ENCODE data around the gene HEXD.
"Not testable (repeated sequence)": the region's sequence is repeated elsewhere in the genome, so short reads cannot be mapped to it uniquely, and the experiment has no call there.

HEXD gene

DNA sequence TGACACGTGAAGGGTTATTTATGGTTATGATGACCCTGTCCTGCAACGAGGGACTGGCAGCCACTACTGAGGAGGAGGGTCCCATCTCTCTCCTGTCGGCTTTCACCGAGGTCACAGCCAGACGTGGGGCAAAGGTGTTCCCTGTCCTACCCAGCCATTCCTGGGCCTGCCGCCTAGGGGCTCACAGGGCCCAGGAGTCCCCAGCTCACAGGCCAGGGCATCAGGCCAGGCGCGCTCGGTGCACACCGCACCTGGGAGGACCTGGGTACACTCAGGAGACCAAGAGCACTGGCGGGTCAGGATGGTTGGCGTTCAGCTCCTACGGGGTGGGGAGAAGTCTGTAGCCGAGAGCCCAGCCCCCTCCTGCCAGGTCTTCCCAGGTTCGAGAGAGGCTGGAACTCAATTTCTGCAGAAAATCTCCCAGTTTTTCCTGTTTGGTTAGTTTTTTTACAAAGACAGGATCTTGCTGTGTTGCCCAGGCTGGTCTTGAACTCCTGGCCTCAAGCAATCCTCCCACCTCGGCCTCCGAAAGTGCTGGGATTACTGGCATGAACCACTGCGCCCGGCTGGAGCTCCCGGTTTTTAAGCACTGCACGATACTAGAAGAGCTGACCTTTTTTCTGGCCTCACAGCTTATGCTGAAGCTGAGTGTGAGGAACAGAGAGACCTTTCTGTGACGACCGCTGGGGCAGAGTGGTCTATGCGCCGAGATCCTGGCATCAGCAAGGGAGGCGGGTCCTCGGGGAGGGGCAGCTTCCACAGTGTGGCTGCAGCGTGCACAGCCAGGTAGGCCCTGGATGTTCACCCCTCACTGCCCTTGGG lies 24.7 kb downstream of the HEXD start:
- no peak for DNase-seq

DNA sequence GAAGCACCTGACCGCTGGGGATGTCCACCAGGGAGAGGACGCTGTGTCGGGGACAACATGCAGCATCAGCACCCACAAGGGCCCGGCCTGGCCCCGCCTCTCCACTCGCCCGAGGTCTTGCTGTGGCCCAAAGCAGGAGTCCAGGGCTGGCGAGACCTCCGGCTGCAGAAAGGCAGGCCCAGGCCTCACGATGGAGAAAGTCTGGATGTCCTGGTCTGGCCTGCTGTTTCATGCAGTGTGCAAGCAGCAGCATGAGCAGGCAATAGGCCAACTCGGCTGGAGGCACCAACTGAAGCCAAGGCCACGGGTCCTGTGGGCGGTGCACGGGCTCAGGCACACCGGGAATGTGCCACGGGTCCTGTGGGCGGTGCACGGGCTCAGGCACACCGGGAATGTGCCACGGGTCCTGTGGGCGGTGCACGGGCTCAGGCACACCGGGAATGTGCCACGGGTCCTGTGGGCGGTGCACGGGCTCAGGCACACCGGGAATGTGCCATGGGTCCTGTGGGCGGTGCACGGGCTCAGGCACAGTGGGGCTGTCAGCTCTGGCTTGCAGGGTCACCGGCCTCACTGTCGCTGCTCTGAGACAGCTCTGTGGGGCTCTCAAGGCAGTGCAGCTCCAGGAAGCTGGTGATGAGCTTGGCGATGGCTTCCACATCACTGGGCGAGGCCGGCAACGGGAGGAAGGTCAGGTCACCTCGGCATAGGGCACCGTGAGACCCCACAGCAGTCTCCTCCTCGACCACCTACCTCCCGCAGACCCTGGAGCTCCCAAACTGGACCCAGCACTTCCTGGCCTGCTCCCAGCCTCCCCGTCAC lies 25.5 kb downstream of the HEXD start:
- no peak for DNase-seq

DNA sequence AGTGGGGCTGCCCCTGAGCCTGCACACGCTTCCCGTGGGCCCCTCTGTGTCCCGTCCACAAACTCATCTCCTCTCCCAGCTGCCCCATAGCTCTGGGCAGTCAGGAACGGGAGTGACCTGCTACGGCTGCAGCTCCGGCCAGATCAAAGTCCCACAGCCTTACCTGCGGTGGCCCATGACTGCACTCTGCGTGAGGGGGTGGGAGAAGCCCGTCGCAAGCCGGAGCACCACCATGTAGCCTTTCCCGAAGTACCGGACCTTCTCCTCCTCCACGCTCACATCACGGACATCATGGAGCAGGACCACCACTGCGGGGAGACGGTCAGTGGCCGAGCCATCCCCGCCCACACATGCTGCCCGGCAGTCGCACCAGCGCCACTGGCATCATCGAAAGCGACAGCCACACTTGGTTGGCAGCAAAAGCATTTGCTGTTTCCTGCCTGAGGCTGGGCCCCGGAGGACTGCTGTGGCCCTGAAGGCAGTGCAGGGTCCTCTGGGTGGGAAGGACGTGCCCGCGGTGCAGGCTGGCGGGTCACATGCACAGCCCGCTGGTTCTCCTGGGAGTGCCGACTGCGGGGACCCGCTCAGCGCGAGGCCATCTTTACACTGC lies 26.2 kb downstream of the HEXD start:
- DNase-seq, result no peak

DNA sequence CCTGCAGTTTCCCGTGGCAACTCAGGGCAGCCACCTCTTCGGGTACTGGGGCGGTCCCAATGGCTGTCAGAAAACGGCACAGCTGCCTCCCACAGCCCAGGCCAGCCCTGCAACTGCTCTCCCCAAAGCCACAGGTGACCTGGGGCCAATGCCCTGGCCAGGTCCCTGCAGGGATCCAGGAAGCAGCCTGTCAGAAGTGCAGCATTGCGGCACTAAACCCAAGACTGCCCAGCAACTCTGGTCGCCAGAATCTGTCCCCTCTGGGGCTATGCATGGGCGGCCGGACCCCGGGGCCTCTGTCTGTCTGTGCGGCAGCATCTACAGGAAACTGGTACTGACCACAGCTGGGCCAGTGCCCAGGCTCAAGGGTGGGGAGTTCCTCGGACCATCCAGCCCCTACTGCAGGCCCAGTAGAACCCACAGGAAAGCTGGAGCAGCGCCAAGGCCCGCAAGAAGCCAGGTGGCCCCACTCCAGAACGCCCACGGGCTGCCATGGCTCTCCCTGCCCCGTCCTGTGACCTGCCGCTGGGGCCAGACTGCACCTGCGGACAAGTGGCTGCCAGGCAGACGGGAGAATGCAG lies 26.9 kb downstream of the HEXD start:
- no peak for DNase-seq

DNA sequence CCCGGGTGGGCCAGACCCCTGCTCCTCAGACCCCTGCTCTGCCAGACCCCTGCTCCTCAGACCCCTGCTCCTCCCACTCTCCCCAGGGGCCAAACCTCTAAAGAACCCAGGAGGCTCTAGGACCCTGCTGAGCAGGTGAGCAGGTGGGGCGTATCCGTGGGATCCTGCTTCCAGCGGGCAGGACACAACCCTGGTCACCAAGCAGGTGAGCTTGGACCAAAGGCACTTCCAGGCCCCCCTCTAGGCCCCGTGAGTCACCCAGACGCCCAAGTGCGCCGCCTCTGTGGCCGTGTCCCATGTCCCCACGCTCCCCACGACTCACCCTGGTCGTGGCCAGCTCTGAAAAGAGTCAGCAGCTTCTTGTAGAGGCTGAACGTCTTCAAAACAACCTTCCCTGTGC lies 27.4 kb downstream of the HEXD start:
- DNase-seq, result no peak

DNA sequence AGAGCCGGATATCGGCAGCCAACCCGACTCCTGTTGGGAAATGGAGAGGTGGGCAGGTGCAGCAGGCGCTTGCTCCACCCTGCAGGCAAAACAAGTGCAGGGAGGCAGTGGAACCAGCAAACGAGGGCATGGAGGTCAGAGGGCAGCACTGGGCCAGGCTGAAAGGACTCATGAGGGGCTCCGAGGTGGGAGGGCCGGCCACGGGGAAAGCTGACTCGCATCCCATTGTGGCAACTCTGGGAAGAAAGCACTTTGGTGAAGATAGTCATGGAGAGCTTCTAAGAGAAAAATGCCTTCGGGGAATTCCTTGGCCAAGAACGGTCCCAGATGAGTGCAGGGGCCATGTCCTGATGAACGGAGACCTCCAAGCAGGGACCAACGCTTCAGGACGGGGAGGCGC lies 28.0 kb downstream of the HEXD start:
- DNase-seq, result no peak

DNA sequence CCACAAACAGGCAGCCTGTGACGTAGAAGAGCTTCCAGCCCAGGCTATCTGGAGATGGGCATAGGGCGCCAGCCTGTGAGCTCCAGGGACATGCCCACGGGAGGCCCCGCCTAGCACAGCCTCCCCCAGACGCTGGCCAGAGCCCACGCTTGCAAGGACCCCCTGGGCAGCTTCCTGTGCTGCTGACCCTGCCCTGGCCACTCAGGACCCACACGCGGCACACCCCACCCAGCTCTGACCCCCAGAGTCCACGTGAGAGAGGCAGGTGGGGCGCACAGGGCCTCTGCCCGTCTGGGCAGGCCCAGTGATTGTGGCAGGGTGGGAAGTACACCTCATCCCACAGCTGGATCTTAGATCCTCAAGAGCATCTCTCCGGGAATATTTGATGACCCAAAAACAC lies 28.5 kb downstream of the HEXD start:
- no peak for DNase-seq

DNA sequence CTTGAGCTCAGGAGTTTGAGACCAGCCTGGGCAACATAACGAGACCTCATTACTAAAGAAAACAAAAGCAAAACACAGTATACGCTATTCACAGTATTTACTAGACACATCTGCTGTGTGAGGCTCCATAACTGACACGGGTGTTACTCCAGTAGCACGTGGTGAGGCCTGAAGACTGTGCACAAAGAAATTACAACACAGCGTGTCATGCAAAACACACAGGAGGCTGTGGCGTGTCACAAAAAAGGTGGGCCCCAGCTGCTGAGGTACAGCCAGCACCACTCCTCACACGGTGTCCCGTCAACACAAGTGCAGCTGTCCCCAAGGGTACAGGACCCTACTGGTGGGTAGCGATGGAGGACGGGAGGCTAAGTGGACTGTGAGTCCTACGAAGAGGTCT lies 29.7 kb downstream of the HEXD start:
- no peak for DNase-seq

DNA sequence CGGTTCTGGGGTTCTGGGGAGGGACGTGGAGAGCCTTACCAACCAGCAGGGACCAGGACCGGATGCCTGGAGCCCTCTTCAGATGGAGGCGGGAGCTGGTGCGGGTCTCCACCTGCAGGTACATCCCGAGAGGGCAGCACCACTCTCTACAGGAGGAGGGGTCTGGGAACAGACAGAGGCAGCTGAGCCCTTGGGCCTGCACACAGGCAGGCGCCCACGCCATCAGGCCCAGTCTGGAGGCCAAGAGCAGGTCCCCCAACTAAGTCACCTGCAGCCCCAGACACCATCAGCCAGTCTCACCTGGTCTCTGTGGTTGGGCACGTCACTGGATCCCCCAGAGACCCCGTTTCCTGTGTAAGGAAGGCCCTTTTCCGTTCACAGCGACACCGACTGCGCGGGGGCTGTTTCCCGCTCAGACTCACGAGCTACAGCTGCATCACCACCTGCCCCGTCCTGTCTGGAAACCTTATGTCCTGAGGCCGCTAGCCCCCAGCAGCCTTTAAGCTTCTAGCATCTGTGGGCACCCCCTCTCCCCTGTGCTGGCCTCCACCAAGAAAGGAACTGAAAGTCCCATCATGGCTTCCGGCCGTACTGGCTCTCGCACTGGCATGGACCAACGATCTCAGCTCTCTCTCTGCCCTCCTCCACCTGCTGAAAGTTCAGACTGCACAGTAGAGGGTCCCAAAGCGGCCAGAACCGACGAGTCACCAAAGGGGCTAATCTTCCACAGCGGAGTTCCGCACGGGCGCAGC lies 31.2 kb downstream of the HEXD start:
- peak; percentile 73 for DNase-seq

DNA sequence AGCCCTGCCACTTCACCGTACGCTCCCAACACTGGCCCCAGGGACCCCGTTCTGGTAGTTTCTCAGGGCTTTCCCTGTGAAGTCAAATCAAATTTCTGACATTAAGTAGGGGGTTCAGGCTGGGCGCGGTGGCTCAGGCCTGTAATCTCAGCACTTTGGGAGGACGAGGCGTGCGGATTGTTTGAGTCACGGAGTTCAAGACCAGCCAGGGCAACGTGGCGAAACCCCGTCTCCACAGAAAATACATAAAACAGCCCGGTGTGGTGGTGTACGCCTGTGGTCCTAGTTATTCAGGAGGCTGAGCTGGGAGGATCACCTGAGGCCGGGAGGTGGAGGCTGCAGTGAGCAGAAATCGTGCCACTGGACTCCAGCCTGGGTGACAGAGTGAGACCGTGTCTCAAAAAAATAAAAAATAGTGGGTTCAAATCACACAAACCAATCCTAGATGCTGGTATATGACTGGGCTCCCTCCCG lies 31.8 kb downstream of the HEXD start:
- no peak for DNase-seq

DNA sequence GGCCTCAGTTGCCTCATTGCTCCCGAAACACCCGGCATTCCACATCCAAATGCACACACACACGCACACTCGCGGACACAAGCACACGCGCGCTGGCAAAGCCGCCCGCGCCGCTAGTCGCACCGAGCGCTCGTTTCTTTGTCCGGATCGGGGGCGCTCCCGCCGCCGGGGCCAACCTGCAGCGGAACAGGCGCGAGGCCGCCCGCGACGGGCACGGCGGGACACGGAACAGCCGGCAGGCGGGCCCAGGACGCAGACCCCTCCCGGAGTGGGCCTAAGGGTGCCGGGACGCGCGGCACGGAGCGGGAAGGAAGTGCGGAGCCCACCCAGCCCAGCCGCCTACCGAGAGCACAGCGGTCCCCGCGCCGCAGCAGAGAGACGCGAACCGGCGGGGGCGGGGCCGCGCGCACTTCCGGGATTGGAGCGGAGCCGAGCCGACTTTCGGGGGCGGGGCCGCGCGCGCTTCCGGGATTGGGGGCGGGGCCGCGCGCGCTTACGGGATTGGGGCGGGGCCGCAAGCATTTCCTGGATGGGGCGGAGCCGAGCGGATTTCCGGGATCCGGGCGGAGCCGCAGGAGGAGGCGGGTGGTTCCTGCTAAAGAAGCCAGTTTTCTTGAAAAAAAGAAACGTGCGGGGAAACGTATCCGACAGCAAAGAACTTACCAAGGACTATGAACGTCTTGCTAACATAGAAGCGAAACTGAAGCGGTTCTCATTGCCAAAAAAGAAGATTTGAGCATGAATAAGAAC lies 32.4 kb downstream of the HEXD start, which contains the start of gene CYBC1:
Gene CYBC1 (minus strand): TSS at position 396 of the 750 bp plus-strand sequence. CDS start 1,498 bp downstream, outside the sequence.
- peak; percentile 84 for DNase-seq

DNA sequence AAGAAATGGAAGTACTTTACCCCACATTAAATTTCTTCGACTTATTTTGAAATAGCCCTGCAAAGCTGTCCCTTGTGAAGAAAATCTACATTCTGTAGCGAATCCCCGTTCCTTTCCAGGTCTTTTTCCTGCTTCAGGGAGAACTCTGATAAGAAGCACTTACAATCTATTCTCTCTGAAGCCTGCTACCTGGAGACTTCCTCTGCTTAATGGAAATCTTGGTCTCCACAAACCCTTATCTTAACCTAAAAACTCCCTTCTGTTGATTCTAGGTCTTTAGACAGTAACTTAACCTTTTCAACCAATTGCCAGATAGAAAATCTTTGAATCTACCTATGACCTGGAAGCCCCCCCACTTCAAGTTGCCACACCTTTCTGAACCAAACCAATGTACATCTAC lies 34.0 kb downstream of the HEXD start:
- DNase-seq, result no peak

DNA sequence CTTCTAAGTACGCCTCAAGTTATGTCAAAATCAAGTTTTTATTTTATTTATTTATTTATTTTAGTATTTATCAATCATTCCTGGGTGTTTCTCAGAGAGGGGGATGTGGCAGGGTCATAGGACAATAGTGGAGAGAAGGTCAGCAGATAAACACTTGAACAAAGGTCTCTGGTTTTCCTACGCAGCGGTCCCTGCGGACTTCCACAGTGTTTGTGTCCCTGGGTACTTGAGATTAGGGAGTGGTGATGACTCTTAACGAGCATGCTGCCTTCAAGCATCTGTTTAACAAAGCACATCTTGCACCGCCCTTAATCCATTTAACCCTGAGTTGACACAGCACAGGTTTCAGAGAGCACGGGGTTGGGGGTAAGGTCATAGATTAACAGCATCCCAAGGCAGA lies 35.0 kb downstream of the HEXD start:
- DNase-seq, result not testable (repeated sequence)

DNA sequence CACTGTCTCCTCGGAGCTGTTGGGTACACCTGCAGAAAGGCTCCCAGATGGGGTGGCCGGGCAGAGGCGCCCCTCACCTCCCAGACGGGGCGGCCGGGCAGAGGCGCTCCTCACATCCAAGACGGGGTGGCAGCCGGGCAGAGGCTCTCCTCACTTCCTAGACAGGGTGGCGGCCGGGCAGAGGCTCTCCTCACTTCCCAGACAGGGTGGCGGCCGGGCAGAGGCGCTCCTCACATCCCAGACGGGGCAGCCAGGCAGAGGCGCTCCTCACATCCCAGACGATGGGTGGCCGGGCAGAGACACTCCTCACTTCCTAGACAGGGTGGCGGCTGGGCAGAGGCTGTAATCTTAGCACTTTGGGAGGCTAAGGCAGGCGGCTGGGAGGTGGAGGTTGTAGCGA lies 35.6 kb downstream of the HEXD start:
- DNase-seq, result not testable (repeated sequence)

DNA sequence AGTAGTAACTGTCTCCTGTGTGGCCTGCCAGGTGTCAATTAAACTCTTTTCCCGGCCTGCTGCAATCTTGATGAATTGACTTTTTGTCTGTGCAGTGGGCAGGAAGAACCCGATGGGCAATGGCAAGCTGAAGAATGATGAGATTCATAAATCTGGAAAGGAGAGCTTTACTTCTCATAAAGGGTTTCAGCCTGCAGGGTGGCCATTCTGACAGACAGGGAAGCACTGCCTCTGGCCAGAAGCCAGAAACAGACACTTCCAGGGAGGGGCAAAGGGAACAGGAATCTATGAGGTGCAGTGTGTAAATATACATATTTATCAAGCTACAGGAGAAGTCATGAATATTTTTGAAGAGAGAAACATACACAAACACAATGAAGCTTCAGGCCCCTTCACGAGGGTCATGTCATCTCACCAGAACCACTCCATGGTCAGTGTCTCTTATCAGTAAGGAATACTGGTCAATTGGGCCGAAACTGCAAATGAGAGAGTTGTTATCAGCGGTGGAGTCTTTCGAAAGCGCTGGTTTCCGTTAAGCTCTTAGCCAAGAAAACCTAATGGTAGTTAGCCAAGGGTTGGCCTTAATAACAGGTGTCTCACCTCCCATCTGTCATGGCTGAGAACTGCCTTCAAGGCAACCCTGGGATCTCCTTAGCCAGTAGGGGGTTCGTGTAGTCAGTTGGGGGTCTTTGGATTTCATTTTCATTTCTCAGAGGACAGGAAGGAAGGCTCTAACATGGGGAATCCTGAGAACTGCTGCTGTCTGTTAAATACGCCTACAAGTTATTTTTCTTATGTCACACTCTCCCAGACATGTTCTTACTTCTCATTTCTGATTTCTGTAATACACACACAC lies 39.2 kb downstream of the HEXD start:
- DNase-seq, result no peak

DNA sequence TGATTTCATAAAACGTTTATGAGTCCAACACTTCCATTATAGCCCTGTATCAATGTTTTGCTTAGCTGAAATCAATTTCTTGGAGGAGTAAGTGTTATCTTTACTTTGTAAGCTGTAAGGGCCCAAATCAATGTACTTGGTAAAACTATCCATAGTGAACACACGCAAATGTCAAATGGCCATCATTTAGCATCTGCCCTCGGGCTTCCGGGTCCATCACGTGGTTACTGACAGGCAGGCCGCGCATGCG lies 39.7 kb downstream of the HEXD start:
- no peak for DNase-seq

DNA sequence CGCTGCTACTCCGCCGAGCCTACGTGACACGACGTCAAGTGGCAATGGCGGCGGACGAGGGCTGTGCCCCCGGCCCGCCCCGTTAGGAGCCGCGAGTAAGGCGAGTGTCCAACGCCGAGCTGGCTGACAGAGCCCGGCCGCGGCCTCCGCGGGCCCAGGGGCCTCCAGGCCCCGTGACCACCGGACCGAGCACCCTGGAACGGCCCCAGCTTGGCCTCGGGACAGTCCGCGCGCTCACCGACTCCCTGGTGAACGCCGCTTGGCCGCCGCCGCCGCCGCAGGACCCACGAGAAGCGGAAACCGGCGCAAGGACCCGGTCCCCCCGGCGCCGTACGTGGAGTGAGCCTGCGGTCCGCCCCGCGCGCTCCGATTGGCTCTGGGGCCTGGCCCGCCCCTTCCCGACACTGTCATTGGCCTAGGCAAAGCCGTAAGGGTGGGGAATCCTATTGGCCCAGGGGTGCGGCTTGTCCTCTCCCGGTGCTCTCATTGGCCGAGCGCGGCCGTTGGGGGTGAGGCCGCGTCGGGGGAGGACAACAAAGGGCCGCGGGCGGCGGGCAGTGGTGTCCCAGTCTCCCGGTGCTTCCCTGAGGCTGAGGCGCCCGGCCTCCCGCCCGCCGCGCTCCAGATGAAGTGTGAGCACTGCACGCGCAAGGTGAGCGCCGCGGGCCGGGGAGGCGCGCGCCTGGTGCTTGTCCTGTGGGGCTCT lies 40.2 kb downstream of the HEXD start, which contains the start of gene NARF:
Gene NARF (plus strand): TSS at position 563 of the 706 bp plus-strand sequence. CDS start 63 bp downstream, at position 626.
- peak; percentile 96 for DNase-seq

DNA sequence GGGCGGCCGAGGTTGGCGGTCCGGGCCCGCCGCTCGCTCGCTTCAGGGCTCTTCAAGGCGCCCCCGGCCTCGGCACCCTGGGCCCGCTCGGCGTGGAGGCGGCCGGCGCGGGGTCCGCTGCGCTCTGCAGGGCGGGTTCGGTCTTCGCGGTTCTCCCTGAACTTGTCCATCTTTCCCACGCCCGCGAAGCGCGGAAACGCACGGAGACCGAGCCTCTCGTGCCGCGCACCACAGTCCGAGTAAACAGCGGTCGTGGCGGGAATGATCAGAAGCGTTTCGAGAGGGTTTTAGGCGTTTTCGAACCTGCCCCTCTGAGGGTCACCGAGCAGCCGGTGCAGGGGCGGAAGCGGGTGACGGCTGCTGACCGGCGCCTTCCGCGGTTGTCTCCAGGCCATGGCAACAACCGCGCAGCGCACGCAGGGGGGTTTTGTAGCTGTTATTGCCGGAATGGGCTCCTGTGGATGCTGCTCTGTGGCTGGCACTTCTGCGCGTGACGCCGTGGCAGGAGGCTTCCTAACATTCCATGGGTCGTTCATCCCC lies 40.8 kb downstream of the HEXD start:
- no peak for DNase-seq

DNA sequence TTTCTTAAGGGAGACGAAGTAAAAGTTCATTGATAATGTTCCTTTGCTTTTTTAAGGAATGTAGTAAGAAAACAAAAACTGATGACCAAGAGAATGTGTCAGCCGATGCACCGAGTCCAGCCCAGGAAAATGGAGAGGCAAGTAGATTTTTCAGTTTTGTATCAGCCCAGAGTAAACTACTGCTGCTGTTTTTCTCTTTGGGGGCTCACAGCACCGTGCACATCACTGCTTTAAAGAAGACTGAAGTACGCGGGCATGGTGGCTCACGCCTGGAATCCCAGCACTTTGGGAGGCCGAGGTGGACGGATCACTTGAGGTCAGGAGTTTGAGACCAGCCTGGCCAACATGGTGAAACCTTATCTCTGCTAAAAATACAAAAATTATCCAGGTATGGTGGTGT lies 41.8 kb downstream of the HEXD start:
- DNase-seq, result not testable (repeated sequence)
